ENCODE data around the gene EFCAB9. TPM values are rescaled to one million over a fixed set of nuclear protein-coding genes. Genes with fewer than 3 reads are reported as not detected.

Gene EFCAB9
- total and polyA plus RNA-seq, 5 donors from 2014 or later = not detected

DNA sequence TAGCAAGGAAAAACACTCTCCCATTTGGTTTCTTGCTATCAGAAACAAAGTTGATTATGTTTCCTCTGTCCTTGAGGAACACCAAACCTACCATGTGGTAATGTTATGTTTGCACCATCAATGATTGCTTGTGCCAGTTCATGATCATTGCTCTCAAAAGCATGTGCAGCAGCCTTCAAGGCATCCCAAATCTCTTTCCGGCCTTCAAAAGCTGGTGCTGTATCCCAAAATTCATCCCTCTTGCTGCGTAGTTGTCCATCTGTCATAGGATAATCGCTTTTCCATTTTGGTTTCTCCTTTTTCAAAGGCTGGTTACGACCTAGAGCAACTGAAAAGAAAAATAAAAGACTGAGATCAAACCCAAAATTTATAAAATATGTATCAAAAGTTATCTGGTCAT lies 40.1 kb downstream of the EFCAB9 start:
- Histone ChIP-seq H3K27me3 (ENCODE audit: control insufficient read depth, insufficient read depth, low read length) (no peaks in the 10 kb centered on the region), H3K36me3 (ENCODE audit: control insufficient read depth, insufficient read depth, low read length) (no peaks in the 10 kb centered on the region), H3K27ac (ENCODE audit: insufficient read depth, low read length, poor library complexity, severe bottlenecking) (no peak overlapping the region), H3K4me3 (ENCODE audit: low read depth, low read length) (no peak overlapping the region), H3K4me1 (ENCODE audit: control insufficient read depth, insufficient read depth, low read length, poor library complexity, severe bottlenecking) (peaks cover 12% of the 10 kb centered on the region), H3K9me3 (ENCODE audit: control insufficient read depth in 2 of 2, low read length in 2 of 2) (no peaks in the 10 kb centered on the region)
- DNase-seq (no peak), ATAC-seq (ENCODE audit: low read depth in 2 of 2) (no peak)
- Mint-ChIP-seq H3K4me3 (no peak overlapping the region), H3K36me3 (peaks cover 30% of the 10 kb centered on the region), H3K9me3 (no peaks in the 10 kb centered on the region), H3K27ac (no peak overlapping the region), H3K4me1 (peaks cover 21 to 51% (median 32%) of the 10 kb centered on the region in 4 donors), H3K27me3 (no peaks in the 10 kb centered on the region)

DNA sequence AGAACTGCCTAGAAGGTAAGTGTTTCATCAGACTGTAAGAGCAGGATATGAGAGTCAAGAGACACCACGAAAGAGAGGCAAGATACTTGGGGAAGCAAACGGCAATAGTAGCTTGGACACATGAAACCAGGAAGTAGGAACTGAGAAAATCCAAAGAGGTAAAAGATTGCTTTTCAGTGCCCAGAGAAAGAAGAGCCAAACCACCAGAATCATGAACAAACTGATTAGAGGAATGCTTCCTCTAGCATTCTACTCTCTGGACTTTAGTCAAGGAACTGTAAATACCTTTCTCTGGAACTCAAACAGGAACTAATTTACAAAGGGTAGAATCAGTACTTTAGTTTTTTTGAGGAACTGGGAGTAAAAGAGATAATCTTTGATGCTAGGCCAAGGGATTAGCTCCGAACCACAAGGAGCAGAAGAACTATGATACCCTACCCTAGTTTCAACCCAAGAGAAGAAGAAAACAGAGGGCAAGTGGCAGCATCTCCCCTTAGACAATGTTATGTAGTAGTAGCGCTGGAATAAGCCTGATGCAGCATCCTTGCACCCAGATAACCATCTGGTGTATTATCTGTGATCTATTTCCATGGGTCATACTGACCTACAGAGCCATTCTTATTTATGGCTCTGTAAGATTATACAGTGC lies 41.3 kb downstream of the EFCAB9 start:
- no peaks in the 10 kb centered on the region for H3K27me3 ChIP-seq (ENCODE audit: control insufficient read depth, insufficient read depth, low read length)
- H3K27ac Mint-ChIP-seq = peak overlapping the region in 1 of 3 donors; percentile 42
- no peak for ATAC-seq (ENCODE audit: low read depth in 2 of 2)
- peaks cover 12% of the 10 kb centered on the region for H3K4me1 ChIP-seq (ENCODE audit: control insufficient read depth, insufficient read depth, low read length, poor library complexity, severe bottlenecking)
- no peak for DNase-seq
- peaks cover 28% of the 10 kb centered on the region for H3K36me3 Mint-ChIP-seq
- H3K9me3 Mint-ChIP-seq = no peaks in the 10 kb centered on the region
- no peaks in the 10 kb centered on the region for H3K36me3 ChIP-seq (ENCODE audit: control insufficient read depth, insufficient read depth, low read length)
- no peak overlapping the region for H3K4me3 Mint-ChIP-seq
- H3K4me1 Mint-ChIP-seq = peaks cover 15 to 52% (median 35%) of the 10 kb centered on the region in 4 donors
- H3K9me3 ChIP-seq (ENCODE audit: control insufficient read depth in 2 of 2, low read length in 2 of 2) = no peaks in the 10 kb centered on the region
- H3K4me3 ChIP-seq (ENCODE audit: low read depth, low read length) = no peak overlapping the region
- H3K27me3 Mint-ChIP-seq = no peaks in the 10 kb centered on the region
- H3K27ac ChIP-seq (ENCODE audit: insufficient read depth, low read length, poor library complexity, severe bottlenecking) = no peak overlapping the region

DNA sequence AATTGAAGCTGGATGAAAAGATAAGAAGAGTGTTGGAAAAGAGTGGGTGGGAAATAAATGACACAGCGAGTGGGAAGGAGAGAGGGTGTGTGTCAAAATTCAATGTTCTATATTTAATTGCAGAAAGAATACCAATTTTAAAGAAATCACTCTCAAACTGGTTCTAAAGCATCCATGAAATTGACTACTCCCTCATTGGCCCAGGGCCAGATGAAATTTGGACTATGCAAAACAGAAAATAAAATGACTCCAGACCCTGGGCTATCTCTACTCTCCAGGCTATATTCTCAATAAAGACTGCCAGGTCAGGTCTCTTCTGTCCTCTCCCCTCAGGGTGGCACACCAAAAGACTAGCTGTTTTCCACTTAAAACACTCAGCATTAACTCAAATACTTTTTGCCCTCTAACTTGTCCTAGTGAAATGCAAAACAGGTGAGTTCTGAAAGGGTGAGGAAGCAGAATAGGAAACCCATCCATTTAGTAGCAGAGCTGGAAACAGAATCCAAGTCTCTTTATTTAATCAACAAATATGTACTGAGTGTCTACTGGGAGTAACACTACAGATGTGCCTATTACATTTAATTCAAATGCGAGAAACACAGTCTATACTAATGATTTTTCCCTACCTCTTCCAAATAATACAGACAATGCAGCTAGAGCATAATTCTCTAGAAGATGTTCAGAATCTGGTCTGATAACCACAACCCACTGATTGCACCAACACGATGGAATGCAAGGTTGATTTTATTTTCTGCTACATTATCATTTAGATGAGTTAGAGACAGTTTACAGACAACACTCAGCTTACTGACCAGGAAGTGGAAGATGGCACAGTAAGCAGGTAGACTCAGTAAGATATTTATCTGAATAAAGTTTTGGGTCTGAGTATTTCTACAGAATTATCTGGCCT lies 42.1 kb downstream of the EFCAB9 start:
- Mint-ChIP-seq H3K4me1 (peaks cover 13 to 52% (median 35%) of the 10 kb centered on the region in 4 donors), H3K9me3 (no peaks in the 10 kb centered on the region), H3K27me3 (no peaks in the 10 kb centered on the region), H3K36me3 (peaks cover 23% of the 10 kb centered on the region), H3K4me3 (no peak overlapping the region), H3K27ac (peak overlapping the region in 1 of 3 donors; percentile 42)
- ATAC-seq (ENCODE audit: low read depth in 2 of 2) (no peak), DNase-seq (no peak)
- Histone ChIP-seq H3K27ac (ENCODE audit: insufficient read depth, low read length, poor library complexity, severe bottlenecking) (no peak overlapping the region), H3K4me1 (ENCODE audit: control insufficient read depth, insufficient read depth, low read length, poor library complexity, severe bottlenecking) (peaks cover 12% of the 10 kb centered on the region), H3K4me3 (ENCODE audit: low read depth, low read length) (no peak overlapping the region), H3K36me3 (ENCODE audit: control insufficient read depth, insufficient read depth, low read length) (no peaks in the 10 kb centered on the region), H3K27me3 (ENCODE audit: control insufficient read depth, insufficient read depth, low read length) (no peaks in the 10 kb centered on the region), H3K9me3 (ENCODE audit: control insufficient read depth in 2 of 2, low read length in 2 of 2) (no peaks in the 10 kb centered on the region)

DNA sequence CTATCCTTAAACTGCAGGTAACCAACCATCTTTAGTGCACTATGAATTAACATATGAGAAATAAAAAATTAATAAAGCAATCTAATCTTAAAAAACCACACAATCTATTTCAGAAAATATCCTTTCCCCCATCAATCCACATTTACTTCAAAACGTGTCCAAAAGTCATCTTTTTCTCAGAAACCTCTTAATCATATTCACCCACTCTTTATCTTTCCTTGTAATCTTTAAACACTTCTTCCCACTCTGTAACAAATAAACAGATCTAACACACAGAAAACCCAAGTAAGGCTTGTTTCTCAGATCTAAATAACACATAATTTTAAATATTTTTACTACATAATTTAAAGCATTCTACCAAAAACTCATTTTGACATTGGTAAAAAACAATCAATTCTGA lies 44.4 kb downstream of the EFCAB9 start:
- H3K27ac ChIP-seq (ENCODE audit: insufficient read depth, low read length, poor library complexity, severe bottlenecking) = no peak overlapping the region
- no peak overlapping the region for H3K4me3 Mint-ChIP-seq

DNA sequence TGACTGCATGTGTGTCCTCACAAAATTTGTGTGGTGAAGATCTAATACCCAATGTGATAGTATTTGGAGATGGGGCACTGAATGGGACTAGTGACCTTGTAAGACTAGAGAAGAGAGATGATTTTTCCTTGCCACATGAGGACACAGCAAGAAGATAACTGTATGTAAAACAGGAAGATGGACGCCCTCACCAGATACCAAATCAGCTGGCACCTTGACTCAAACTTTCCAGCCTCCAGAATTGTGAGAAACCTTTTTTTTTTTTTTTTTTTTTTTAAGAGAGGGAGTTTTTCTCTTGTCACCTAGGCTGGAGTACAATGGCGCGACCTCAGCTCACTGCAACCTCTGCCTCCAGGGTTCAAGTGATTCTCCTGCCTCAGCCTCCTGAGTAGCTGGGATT lies 49.3 kb downstream of the EFCAB9 start:
- ATAC-seq (ENCODE audit: low read depth in 2 of 2) = no peak
- Histone ChIP-seq H3K36me3 (ENCODE audit: control insufficient read depth, insufficient read depth, low read length) (no peaks in the 10 kb centered on the region), H3K9me3 (ENCODE audit: control insufficient read depth in 2 of 2, low read length in 2 of 2) (no peaks in the 10 kb centered on the region), H3K4me1 (ENCODE audit: control insufficient read depth, insufficient read depth, low read length, poor library complexity, severe bottlenecking) (peaks cover 5% of the 10 kb centered on the region), H3K4me3 (ENCODE audit: low read depth, low read length) (no peak overlapping the region), H3K27ac (ENCODE audit: insufficient read depth, low read length, poor library complexity, severe bottlenecking) (no peak overlapping the region), H3K27me3 (ENCODE audit: control insufficient read depth, insufficient read depth, low read length) (no peaks in the 10 kb centered on the region)
- DNase-seq = no peak
- Mint-ChIP-seq H3K4me1 (peaks cover 6 to 21% (median 17%) of the 10 kb centered on the region in 4 donors), H3K36me3 (peaks cover 18% of the 10 kb centered on the region), H3K27me3 (no peaks in the 10 kb centered on the region), H3K27ac (peak overlapping the region in 1 of 3 donors; percentile 38), H3K4me3 (no peak overlapping the region), H3K9me3 (peaks cover 0 to 3% (median 0%) of the 10 kb centered on the region in 7 donors)

More for the DNA sequence above, 44.4 kb downstream of the EFCAB9 start:
- Mint-ChIP-seq H3K36me3 (peaks cover 14% of the 10 kb centered on the region), H3K27ac (peak overlapping the region in 1 of 3 donors; percentile 21), H3K9me3 (peaks cover 0 to 3% (median 0%) of the 10 kb centered on the region in 7 donors), H3K27me3 (no peaks in the 10 kb centered on the region), H3K4me1 (peaks cover 17 to 52% (median 37%) of the 10 kb centered on the region in 4 donors)
- H3K9me3 ChIP-seq (ENCODE audit: control insufficient read depth in 2 of 2, low read length in 2 of 2) = no peaks in the 10 kb centered on the region
- H3K27me3 ChIP-seq (ENCODE audit: control insufficient read depth, insufficient read depth, low read length) = no peaks in the 10 kb centered on the region
- no peaks in the 10 kb centered on the region for H3K36me3 ChIP-seq (ENCODE audit: control insufficient read depth, insufficient read depth, low read length)
- ATAC-seq (ENCODE audit: low read depth in 2 of 2) = no peak
- peak in 1 of 3 donors; percentile 58 for DNase-seq
- H3K4me1 ChIP-seq (ENCODE audit: control insufficient read depth, insufficient read depth, low read length, poor library complexity, severe bottlenecking) = peaks cover 12% of the 10 kb centered on the region
- H3K4me3 ChIP-seq (ENCODE audit: low read depth, low read length) = no peak overlapping the region

DNA sequence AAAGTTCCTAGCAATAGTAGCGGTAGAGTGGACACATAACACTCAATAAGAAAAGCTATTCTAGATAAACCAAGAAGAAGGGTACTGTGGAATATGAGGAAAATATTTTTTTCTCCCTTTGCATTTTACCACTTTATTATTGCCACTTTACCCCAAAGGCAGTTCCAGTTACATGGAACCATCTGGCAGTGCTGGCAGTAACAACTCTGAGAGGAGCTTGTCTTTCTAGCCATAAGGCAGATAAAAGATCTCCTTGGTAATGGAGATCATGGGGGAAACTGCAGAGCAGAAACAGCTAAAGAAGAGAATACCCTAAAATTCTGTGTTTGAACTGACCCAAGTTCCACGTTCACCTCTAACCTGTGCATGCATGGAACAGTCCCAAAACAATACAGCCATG lies 51.1 kb downstream of the EFCAB9 start:
- ATAC-seq (ENCODE audit: low read depth in 2 of 2) (no peak), DNase-seq (no peak)
- H3K27me3 ChIP-seq (ENCODE audit: control insufficient read depth, insufficient read depth, low read length) = no peaks in the 10 kb centered on the region
- Mint-ChIP-seq H3K36me3 (peaks cover 22% of the 10 kb centered on the region), H3K4me1 (peaks cover 4 to 10% (median 6%) of the 10 kb centered on the region in 4 donors), H3K4me3 (no peak overlapping the region), H3K27me3 (no peaks in the 10 kb centered on the region), H3K27ac (no peak overlapping the region), H3K9me3 (peaks cover 2 to 7% (median 4%) of the 10 kb centered on the region in 7 donors)
- no peak overlapping the region for H3K4me3 ChIP-seq (ENCODE audit: low read depth, low read length)
- no peaks in the 10 kb centered on the region for H3K4me1 ChIP-seq (ENCODE audit: control insufficient read depth, insufficient read depth, low read length, poor library complexity, severe bottlenecking)
- H3K36me3 ChIP-seq (ENCODE audit: control insufficient read depth, insufficient read depth, low read length) = no peaks in the 10 kb centered on the region
- no peak overlapping the region for H3K27ac ChIP-seq (ENCODE audit: insufficient read depth, low read length, poor library complexity, severe bottlenecking)
- no peaks in the 10 kb centered on the region for H3K9me3 ChIP-seq (ENCODE audit: control insufficient read depth in 2 of 2, low read length in 2 of 2)

DNA sequence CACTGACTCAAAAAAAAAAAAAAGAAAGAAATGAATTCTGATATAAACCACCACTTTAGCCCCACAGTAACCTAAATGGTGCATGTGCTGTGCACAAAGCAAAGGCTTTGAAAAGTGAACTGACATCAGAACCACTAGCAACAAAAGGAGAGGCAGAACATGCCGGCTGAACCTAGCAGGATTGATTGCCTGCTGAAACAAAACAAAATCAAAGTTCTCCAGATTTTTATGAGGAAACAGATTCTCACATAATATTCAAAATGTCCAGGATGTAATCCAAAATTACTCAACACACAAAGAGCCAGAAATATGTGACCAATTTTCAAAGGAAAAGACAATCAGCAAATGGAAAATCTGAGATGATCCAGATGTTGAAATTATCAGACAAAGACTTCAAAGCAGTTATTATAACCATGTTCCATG lies 51.7 kb downstream of the EFCAB9 start:
- no peaks in the 10 kb centered on the region for H3K4me1 ChIP-seq (ENCODE audit: control insufficient read depth, insufficient read depth, low read length, poor library complexity, severe bottlenecking)
- no peak for DNase-seq
- Mint-ChIP-seq H3K27me3 (no peaks in the 10 kb centered on the region), H3K4me1 (peaks cover 2 to 10% (median 4%) of the 10 kb centered on the region in 4 donors), H3K4me3 (no peak overlapping the region), H3K36me3 (peaks cover 22% of the 10 kb centered on the region), H3K9me3 (peaks cover 2 to 9% (median 4%) of the 10 kb centered on the region in 7 donors), H3K27ac (no peak overlapping the region)
- H3K27ac ChIP-seq (ENCODE audit: insufficient read depth, low read length, poor library complexity, severe bottlenecking) = no peak overlapping the region
- ATAC-seq (ENCODE audit: low read depth in 2 of 2) = no peak
- H3K9me3 ChIP-seq (ENCODE audit: control insufficient read depth in 2 of 2, low read length in 2 of 2) = peaks cover 0 to 1% of the 10 kb centered on the region in 2 experiments
- H3K27me3 ChIP-seq (ENCODE audit: control insufficient read depth, insufficient read depth, low read length) = no peaks in the 10 kb centered on the region
- H3K36me3 ChIP-seq (ENCODE audit: control insufficient read depth, insufficient read depth, low read length) = no peaks in the 10 kb centered on the region
- no peak overlapping the region for H3K4me3 ChIP-seq (ENCODE audit: low read depth, low read length)
